HepG2 (cell line): ENCODE data around the gene NFIC. TPM values are rescaled to one million over a fixed set of nuclear protein-coding genes. Genes with fewer than 3 reads are reported as not detected.

Experiments used
- ATAC-seq: fragments of 200-7000 bp; cut with Tn5 transposase; 3 replicates; pipeline ENCODE4 v1.9.1; 2020; ENCODE audit warnings: mild to moderate bottlenecking, moderate library complexity
- BruUV-seq: library from RNA; stranded (reverse); fragments of 400-500 nt; replicated peaks from 2 replicates; lab custom pipeline; 2021; lab: Mats Ljungman, UMichigan
- CTCF ChIA-PET: fragments of 300-600 bp; formaldehyde crosslinking; extraction: SDS; loops from one replicate; lab custom pipeline; 2021; ENCODE audit warnings: low total read pairs, inconsistent platforms, low intra/inter-chr PET ratio; lab: Yijun Ruan, JAX
- POLR2A ChIA-PET: fragments of 350-600 bp; sonication (Branson Sonifier 250); formaldehyde crosslinking; loops from one replicate; lab custom pipeline; 2020; ENCODE audit warnings: antibody characterized with exemption, inconsistent platforms; lab: Yijun Ruan, JAX
- DNase-seq: peaks from one replicate; pipeline ENCODE4 v3.0.0-alpha.2; 2015; ENCODE audit warnings: low spot score
- FAIRE-seq: peaks from 3 replicates; lab custom pipeline; 2011; peaks lifted over from hg19 to GRCh38; lab: Jason Lieb, UNC
- H2AFZ ChIP-seq: one replicate; pipeline ENCODE4 v1.6.1; 2011; ENCODE audit warnings: low read length, inconsistent platforms
- H3K27ac ChIP-seq: fragments of 300-600 bp; 3 replicates; pipeline ENCODE4 v1.8.0; 2011; ENCODE audit warnings: mixed run types, mild to moderate bottlenecking, mixed read lengths, low read length, inconsistent platforms; ENCODE audit not compliant: insufficient read depth; ENCODE audit errors: extremely low read length
- H3K27me3 ChIP-seq, 2 experiments: fragments of 200-600 bp in 1 of 2; 2 replicates in 1 of 2; 3 replicates in 1 of 2; pipeline versions ENCODE4 v1.6.0 to v1.8.0; 2011; ENCODE audit warnings: low read length in 2 of 2, mild to moderate bottlenecking in 2 of 2, moderate library complexity in 2 of 2, inconsistent platforms in 1 of 2; ENCODE audit not compliant: insufficient read depth in 2 of 2, control insufficient read depth in 1 of 2
- H3K36me3 ChIP-seq, 2 experiments: fragments of 200-600 bp in 1 of 2; replicated peaks in 1 of 2; 2 replicates in 1 of 2; 3 replicates in 1 of 2; pipeline versions ENCODE4 v1.5.1 to v1.8.0; 2011; ENCODE audit warnings: low read length in 2 of 2, inconsistent platforms in 1 of 2; ENCODE audit not compliant: insufficient read depth in 2 of 2, control insufficient read depth in 1 of 2
- H3K4me1 ChIP-seq: 2 replicates; pipeline ENCODE4 v1.5.1; 2012; ENCODE audit warnings: low read length, inconsistent platforms; ENCODE audit not compliant: insufficient read depth
- H3K4me2 ChIP-seq: 2 replicates; pipeline ENCODE4 v1.6.0; 2011; ENCODE audit warnings: low read depth, low read length, inconsistent platforms
- H3K4me3 ChIP-seq, 3 experiments: fragments of 200-600 bp in 1 of 3; sonication (generic), shearing (Covaris generic) in 1 of 3; replicated peaks in 1 of 3; 2 replicates each; pipeline ENCODE4 v1.5.1; 2011 to 2016; ENCODE audit warnings: low read length in 3 of 3, inconsistent platforms in 2 of 3, low read depth in 2 of 3, mild to moderate bottlenecking in 2 of 3, control low read depth in 1 of 3, mixed read lengths in 1 of 3; ENCODE audit not compliant: insufficient read depth in 1 of 3
- H3K79me2 ChIP-seq: one replicate; pipeline ENCODE4 v1.6.1; 2011; ENCODE audit warnings: low read length, inconsistent platforms; ENCODE audit not compliant: insufficient read depth
- H3K9ac ChIP-seq: 2 replicates; pipeline ENCODE4 v1.6.0; 2011; ENCODE audit warnings: mild to moderate bottlenecking, low read depth, low read length, inconsistent platforms; ENCODE audit not compliant: insufficient read depth
- H3K9me3 ChIP-seq: 2 replicates; pipeline ENCODE4 v1.5.1; 2012; ENCODE audit warnings: mild to moderate bottlenecking, low read length
- H4K20me1 ChIP-seq: 2 replicates; pipeline ENCODE4 v1.6.0; 2011; ENCODE audit warnings: inconsistent platforms, mild to moderate bottlenecking, low read length, moderate library complexity; ENCODE audit not compliant: insufficient read depth
- HNRNPL ChIP-seq: fragments of 200-400 bp; formaldehyde crosslinking; IDR thresholded peaks from 2 replicates; pipeline ENCODE4 v1.6.1; 2017; ENCODE audit warnings: mild to moderate bottlenecking, low read depth, low read length
- IRF2 ChIP-seq: IDR thresholded peaks from 2 replicates; pipeline ENCODE4 v1.6.1; 2018; ENCODE audit warnings: missing genetic modification reagents, missing compliant biosample characterization
- KLF12 ChIP-seq: sonication (generic); formaldehyde crosslinking; IDR thresholded peaks from 2 replicates; pipeline ENCODE4 v1.4.0; 2020; ENCODE audit warnings: missing genetic modification reagents, borderline replicate concordance
- NR2C2 ChIP-seq: sonication (generic); formaldehyde crosslinking; IDR thresholded peaks from 2 replicates; pipeline ENCODE4 v1.4.0; 2020; ENCODE audit warnings: missing genetic modification reagents, mild to moderate bottlenecking, moderate library complexity, borderline replicate concordance
- NR2F1 ChIP-seq, 2 experiments: fragments of 450-650 bp in 1 of 2; formaldehyde crosslinking in 1 of 2; IDR thresholded peaks; 2 replicates each; pipeline versions ENCODE4 v1.5.0 to v1.6.1; 2016 to 2020; ENCODE audit warnings: mild to moderate bottlenecking in 1 of 2, missing compliant biosample characterization in 1 of 2, missing genetic modification reagents in 1 of 2, moderate library complexity in 1 of 2
- NR2F6 ChIP-seq, 2 experiments: IDR thresholded peaks; 2 replicates each; pipeline ENCODE4 v1.6.1; 2016; ENCODE audit warnings: antibody characterized with exemption in 1 of 2, mild to moderate bottlenecking in 1 of 2
- ZNF121 ChIP-seq: sonication (generic); formaldehyde crosslinking; IDR thresholded peaks from 2 replicates; pipeline ENCODE4 v1.5.0; 2020; ENCODE audit warnings: mild to moderate bottlenecking, missing genetic modification reagents
- ZNF264 ChIP-seq: sonication (generic); formaldehyde crosslinking; IDR thresholded peaks from 2 replicates; pipeline ENCODE4 v1.4.0; 2020; ENCODE audit warnings: missing genetic modification reagents
- WGBS: methylation state at CpG from one replicate; pipeline ENCODE4 v1.1.6; 2017; ENCODE audit warnings: low lambda C conversion rate; 5-methylcytosine and 5-hydroxymethylcytosine counted together
- in situ Hi-C: cut with HindIII; loops from 2 replicates; pipeline ENCODE4 v1.10.0; 2017; ENCODE audit warnings: low pct_unique_long_range_greater_than_20kb; ENCODE audit not compliant: extremely low pct_ligation_motif_present
- intact Hi-C: fragments of 100-400 bp; cut with micrococcal nuclease; formaldehyde crosslinking; loops from one replicate; pipeline ENCODE4 v1.10.0; 2022; ENCODE audit not compliant: unreplicated experiment
- polyA plus RNA-seq, 8 experiments: library from polyadenylated mRNA; depleted of rRNA in 3 of 8; stranded (reverse) in 7 of 8; unstranded in 1 of 8; fragments of >200 nt; fragmentation: Illumina TruSeq in 4 of 8; extraction: Trizol in 4 of 8; gene quantifications; 2 replicates each; pipeline versions ENCODE4 v1.2.1 to v1.2.3, GENCODE V29; 2011 to 2016; ENCODE audit warnings: low read depth in 4 of 8, missing spikeins in 1 of 8, mixed read lengths in 1 of 8; ENCODE audit not compliant: insufficient read depth in 1 of 8
- total RNA-seq, 5 experiments: library from RNA; depleted of rRNA; stranded (reverse); fragments of >200 nt; fragmentation: Illumina TruSeq; extraction: Trizol; gene quantifications; 2 replicates each; pipeline ENCODE4 v1.2.3, GENCODE V29; 2016; ENCODE audit warnings: low read depth in 1 of 5
- TF ChIP-seq, protein P1 (sequence below): sonication (generic); formaldehyde crosslinking; IDR thresholded peaks from 2 replicates; pipeline ENCODE4 v1.4.0; 2020; ENCODE audit warnings: missing genetic modification reagents, mild to moderate bottlenecking, borderline replicate concordance
- TF ChIP-seq, protein P2 (sequence below): sonication (generic); formaldehyde crosslinking; IDR thresholded peaks from 2 replicates; pipeline ENCODE4 v1.5.1; 2020; ENCODE audit warnings: mild to moderate bottlenecking, missing genetic modification reagents, moderate library complexity

Gene NFIC
- total and polyA plus RNA-seq, 2 of the 13 experiments (the other 11 are each of a cell fraction or from before 2014, with no cell fraction given), result 1.3 to 2.5 TPM

DNA sequence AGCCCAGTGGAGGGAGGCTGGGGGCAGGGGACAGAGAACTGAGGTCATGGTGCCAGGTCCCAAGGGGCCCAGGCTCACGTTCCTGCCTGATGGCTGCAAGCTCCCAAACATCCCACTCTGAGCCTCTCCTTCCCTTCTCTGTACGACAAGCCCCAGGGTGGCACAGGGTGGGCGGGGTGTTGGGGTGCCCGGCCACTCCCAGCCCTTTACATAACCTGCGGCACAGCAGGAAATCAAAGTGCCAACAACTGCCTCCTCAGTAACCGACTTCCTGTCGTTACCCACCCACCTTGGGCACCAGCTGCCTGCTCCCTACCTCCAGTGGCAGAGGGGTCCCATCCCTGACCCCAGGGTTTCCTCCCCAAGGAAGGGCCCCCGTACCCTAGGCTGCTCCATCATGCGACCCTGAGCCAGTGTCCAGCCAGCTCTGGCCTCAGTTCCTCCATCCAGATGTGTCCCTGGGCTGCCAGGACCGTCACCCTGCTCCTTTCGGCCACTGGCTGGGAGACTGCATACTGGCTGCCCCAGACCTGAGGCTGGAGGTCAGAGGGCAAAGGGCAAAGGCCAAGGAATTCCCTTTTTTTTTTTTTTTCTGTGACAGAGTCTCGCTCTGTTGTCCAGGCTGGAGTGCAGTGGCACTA lies 27.7 kb upstream of the NFIC start:
- Histone ChIP-seq H4K20me1 (no peaks in the 10 kb centered on the region), H3K27me3 (no peaks in the 10 kb centered on the region; a peak in 1 of 5 replicates), H2AFZ (no peak overlapping the region), H3K4me2 (no peak overlapping the region; the same call in 1 of the 2 replicates), H3K79me2 (no peaks in the 10 kb centered on the region), H3K4me3 (no peak overlapping the region), H3K4me1 (peaks cover 46% of the 10 kb centered on the region), H3K27ac (no peak overlapping the region), H3K9me3 (no peaks in the 10 kb centered on the region), H3K36me3 (no peaks in the 10 kb centered on the region), H3K9ac (no peak overlapping the region)
- intact Hi-C loops, result no loop called here
- ATAC-seq, result no peak
- in situ Hi-C loops, result loop anchor here (5.0 kb wide), 1 partner anchor 94 kb away; no protein-coding TSS in a partner anchor
- TF ChIP-seq IRF2 (CRISPR knock-in tag), result no peak
- TF ChIP-seq NR2F1 (CRISPR knock-in tag; IDR thresholded peaks at IDR 0.05), result peak in 1 of 2 experiments; percentile 70; a peak in 2 of 4 replicates
- TF ChIP-seq HNRNPL, result 0 out of 2 replicates have a peak, but pooled peaks have one; percentile 44
- TF ChIP-seq, protein P1, sequence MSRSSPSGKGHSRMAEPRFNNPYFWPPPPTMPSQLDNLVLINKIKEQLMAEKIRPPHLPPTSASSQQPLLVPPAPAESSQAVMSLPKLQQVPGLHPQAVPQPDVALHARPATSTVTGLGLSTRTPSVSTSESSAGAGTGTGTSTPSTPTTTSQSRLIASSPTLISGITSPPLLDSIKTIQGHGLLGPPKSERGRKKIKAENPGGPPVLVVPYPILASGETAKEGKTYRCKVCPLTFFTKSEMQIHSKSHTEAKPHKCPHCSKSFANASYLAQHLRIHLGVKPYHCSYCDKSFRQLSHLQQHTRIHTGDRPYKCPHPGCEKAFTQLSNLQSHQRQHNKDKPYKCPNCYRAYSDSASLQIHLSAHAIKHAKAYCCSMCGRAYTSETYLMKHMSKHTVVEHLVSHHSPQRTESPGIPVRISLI (CRISPR knock-in tag), result peak; percentile 56
- TF ChIP-seq KLF12, result no peak
- peak; percentile 81 for TF ChIP-seq NR2F6 (IDR thresholded peaks at IDR 0.05)
- peak; percentile 73 for TF ChIP-seq NR2F6 (CRISPR knock-in tag; IDR thresholded peaks at IDR 0.05)
- peak; percentile 83 for TF ChIP-seq NR2C2 (CRISPR knock-in tag)
- TF ChIP-seq, protein P2, sequence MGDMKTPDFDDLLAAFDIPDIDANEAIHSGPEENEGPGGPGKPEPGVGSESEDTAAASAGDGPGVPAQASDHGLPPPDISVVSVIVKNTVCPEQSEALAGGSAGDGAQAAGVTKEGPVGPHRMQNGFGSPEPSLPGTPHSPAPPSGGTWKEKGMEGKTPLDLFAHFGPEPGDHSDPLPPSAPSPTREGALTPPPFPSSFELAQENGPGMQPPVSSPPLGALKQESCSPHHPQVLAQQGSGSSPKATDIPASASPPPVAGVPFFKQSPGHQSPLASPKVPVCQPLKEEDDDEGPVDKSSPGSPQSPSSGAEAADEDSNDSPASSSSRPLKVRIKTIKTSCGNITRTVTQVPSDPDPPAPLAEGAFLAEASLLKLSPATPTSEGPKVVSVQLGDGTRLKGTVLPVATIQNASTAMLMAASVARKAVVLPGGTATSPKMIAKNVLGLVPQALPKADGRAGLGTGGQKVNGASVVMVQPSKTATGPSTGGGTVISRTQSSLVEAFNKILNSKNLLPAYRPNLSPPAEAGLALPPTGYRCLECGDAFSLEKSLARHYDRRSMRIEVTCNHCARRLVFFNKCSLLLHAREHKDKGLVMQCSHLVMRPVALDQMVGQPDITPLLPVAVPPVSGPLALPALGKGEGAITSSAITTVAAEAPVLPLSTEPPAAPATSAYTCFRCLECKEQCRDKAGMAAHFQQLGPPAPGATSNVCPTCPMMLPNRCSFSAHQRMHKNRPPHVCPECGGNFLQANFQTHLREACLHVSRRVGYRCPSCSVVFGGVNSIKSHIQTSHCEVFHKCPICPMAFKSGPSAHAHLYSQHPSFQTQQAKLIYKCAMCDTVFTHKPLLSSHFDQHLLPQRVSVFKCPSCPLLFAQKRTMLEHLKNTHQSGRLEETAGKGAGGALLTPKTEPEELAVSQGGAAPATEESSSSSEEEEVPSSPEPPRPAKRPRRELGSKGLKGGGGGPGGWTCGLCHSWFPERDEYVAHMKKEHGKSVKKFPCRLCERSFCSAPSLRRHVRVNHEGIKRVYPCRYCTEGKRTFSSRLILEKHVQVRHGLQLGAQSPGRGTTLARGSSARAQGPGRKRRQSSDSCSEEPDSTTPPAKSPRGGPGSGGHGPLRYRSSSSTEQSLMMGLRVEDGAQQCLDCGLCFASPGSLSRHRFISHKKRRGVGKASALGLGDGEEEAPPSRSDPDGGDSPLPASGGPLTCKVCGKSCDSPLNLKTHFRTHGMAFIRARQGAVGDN (CRISPR knock-in tag), result peak; percentile 16; the same call in 1 of the 2 replicates
- TF ChIP-seq ZNF121 (CRISPR knock-in tag), result peak; percentile 70; the same call in 1 of the 2 replicates
- TF ChIP-seq ZNF264 (CRISPR knock-in tag), result no peak
- CTCF ChIA-PET, result interaction anchor here (1.3 kb wide), 1 partner anchor 11 kb away, joined by 5 read pairs; no protein-coding TSS in a partner anchor
- no peak for FAIRE-seq
- POLR2A ChIA-PET, result no interaction called here
- DNase-seq, result no peak
- BruUV-seq, result no TSS peak
- 57% methylated on average over 12 of the region's 12 CpGs for WGBS
